ENCODE results near the gene RAB37. TPM values are rescaled to one million over a fixed set of nuclear protein-coding genes. Genes with fewer than 3 reads are reported as not detected.

Gene RAB37
- total and polyA plus RNA-seq, 9 of the 15 experiments (the other 6 are each of a cell fraction or from before 2014, with no cell fraction given): 0.03 to 0.27 (median 0.11) TPM; not detected in 4

GRCh38 chr17:74734256-74734655 lies 2.8 kb upstream of the RAB37 start:
- peaks cover 31 to 73% of the 10 kb centered on the region in 2 experiments; a peak in 4 of 5 replicates for H3K27me3 ChIP-seq (ENCODE audit: control insufficient read depth in 2 of 2, insufficient read depth in 2 of 2, low read length in 2 of 2)
- H3K4me1 ChIP-seq (replicated peaks in 1 of 2; ENCODE audit: control insufficient read depth in 2 of 2, insufficient read depth in 2 of 2, low read length in 2 of 2): peaks cover 0 to 20% of the 10 kb centered on the region in 2 experiments; a peak in 3 of 5 replicates
- no peaks in the 10 kb centered on the region for H3K9me1 ChIP-seq (ENCODE audit: control insufficient read depth, insufficient read depth, low read length)
- CTCF ChIA-PET (ENCODE audit: low intra/inter-chr PET ratio): no interaction called here
- no peak overlapping the region for H3K27ac ChIP-seq (ENCODE audit: extremely low read depth, low read depth, low read length)
- no peak overlapping the region for H3K9ac ChIP-seq (ENCODE audit: insufficient read depth in 1 of 2, low read depth in 2 of 2, low read length in 2 of 2)
- ATAC-seq: no peak
- H2AFZ ChIP-seq (ENCODE audit: low read depth, low read length): no peak overlapping the region
- POLR2A ChIA-PET: no interaction called here
- no peak for FAIRE-seq
- no peak for DNase-seq (ENCODE audit: extremely low read depth in 1 of 4, low spot score in 3 of 4)
- no peaks in the 10 kb centered on the region for H3K36me3 ChIP-seq (ENCODE audit: control insufficient read depth, insufficient read depth, low read length)
- H3K4me3 ChIP-seq: no peak overlapping the region
- intact Hi-C loops (cut with micrococcal nuclease): no loop called here
- no peak overlapping the region for H3K4me2 ChIP-seq (ENCODE audit: insufficient read depth, low read length)
- WGBS (ENCODE audit: insufficient coverage, low coverage, missing lambda C conversion rate): 0% methylated on average over 3 of the region's 3 CpGs
- in situ Hi-C loops (cut with MboI): no loop called here
- H3K79me2 ChIP-seq (ENCODE audit: control insufficient read depth, insufficient read depth, low read length): no peaks in the 10 kb centered on the region
- no TSS peak for BruUV-seq (replicated peaks)
- H3K9me3 ChIP-seq (replicated peaks; ENCODE audit: control insufficient read depth, insufficient read depth, low read depth, low read length): no peaks in the 10 kb centered on the region
- H4K20me1 ChIP-seq (replicated peaks; ENCODE audit: control insufficient read depth, insufficient read depth, low read length): no peaks in the 10 kb centered on the region; the same call in 1 of the 2 replicates
- TF ChIP-seq, protein P1, sequence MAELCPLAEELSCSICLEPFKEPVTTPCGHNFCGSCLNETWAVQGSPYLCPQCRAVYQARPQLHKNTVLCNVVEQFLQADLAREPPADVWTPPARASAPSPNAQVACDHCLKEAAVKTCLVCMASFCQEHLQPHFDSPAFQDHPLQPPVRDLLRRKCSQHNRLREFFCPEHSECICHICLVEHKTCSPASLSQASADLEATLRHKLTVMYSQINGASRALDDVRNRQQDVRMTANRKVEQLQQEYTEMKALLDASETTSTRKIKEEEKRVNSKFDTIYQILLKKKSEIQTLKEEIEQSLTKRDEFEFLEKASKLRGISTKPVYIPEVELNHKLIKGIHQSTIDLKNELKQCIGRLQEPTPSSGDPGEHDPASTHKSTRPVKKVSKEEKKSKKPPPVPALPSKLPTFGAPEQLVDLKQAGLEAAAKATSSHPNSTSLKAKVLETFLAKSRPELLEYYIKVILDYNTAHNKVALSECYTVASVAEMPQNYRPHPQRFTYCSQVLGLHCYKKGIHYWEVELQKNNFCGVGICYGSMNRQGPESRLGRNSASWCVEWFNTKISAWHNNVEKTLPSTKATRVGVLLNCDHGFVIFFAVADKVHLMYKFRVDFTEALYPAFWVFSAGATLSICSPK (IDR thresholded peaks at IDR 0.05; ENCODE audit: borderline replicate concordance): no peak
- no peak for TF ChIP-seq ZZZ3 (IDR thresholded peaks at IDR 0.05)
- TF ChIP-seq ELF4 (CRISPR knock-in tag; IDR thresholded peaks at IDR 0.05): no peak
- TF ChIP-seq ZNF134 (CRISPR knock-in tag; conservative IDR thresholded peaks at IDR 0.05): no peak

Data from K562 (cell line).